HG02642 (cell line): Measurements from ENCODE around the gene OR2T34.
"Not testable (repeated sequence)": the region's sequence is repeated elsewhere in the genome, so short reads cannot be mapped to it uniquely, and the experiment has no call there.

Experiments used
- ATAC-seq: cut with Tn5 transposase; IDR thresholded peaks from one replicate; pipeline ENCODE4 v1.9.1; 2021; ENCODE audit warnings: mild to moderate bottlenecking; ENCODE audit not compliant: unreplicated experiment, poor library complexity

The OR2T34 gene

GRCh38 chr1:248574657-248575056, at the start of gene OR2T34:
Gene OR2T34, minus strand, starts transcription at chr1:248574757. Its CDS starts 0 bp downstream, at chr1:248574757.
- ATAC-seq: not testable (repeated sequence)

- ATAC-seq: peak; percentile 92
Measured at GRCh38 chr1:248622570-248623001, 48.0 kb upstream of the OR2T34 start.

GRCh38 chr1:248621770-248622169, 47.2 kb upstream of the OR2T34 start:
- no peak for ATAC-seq

- ATAC-seq: no peak
Measured at GRCh38 chr1:248618878-248619277, 44.3 kb upstream of the OR2T34 start.

GRCh38 chr1:248618119-248618518, 43.6 kb upstream of the OR2T34 start:
- no peak for ATAC-seq

GRCh38 chr1:248613742-248614141, 39.2 kb upstream of the OR2T34 start:
- no peak for ATAC-seq

- no peak for ATAC-seq
Measured at GRCh38 chr1:248611883-248612414, 37.4 kb upstream of the OR2T34 start.

GRCh38 chr1:248610301-248610700, 35.7 kb upstream of the OR2T34 start:
- ATAC-seq: no peak

GRCh38 chr1:248599396-248599795, 24.8 kb upstream of the OR2T34 start:
- no peak for ATAC-seq

GRCh38 chr1:248597589-248597988, 23.0 kb upstream of the OR2T34 start, which contains the start of gene OR2T10:
Gene OR2T10, minus strand, starts transcription at chr1:248597700. Its CDS starts 3,932 bp downstream, at chr1:248593768.
- ATAC-seq: no peak

GRCh38 chr1:248596615-248597014, 22.1 kb upstream of the OR2T34 start:
- no peak for ATAC-seq

- no peak for ATAC-seq
Measured at GRCh38 chr1:248593226-248593625, 18.7 kb upstream of the OR2T34 start.

GRCh38 chr1:248592655-248593054, 18.1 kb upstream of the OR2T34 start:
- no peak for ATAC-seq

GRCh38 chr1:248590055-248590454, 15.5 kb upstream of the OR2T34 start:
- ATAC-seq: no peak

GRCh38 chr1:248589334-248589733, 14.8 kb upstream of the OR2T34 start:
- no peak for ATAC-seq

GRCh38 chr1:248585266-248585665, 10.7 kb upstream of the OR2T34 start:
- no peak for ATAC-seq

- ATAC-seq: no peak
Measured at GRCh38 chr1:248576260-248576980, 1.9 kb upstream of the OR2T34 start.

GRCh38 chr1:248573856-248574255, 701 bp downstream of the OR2T34 start:
- not testable (repeated sequence) for ATAC-seq

GRCh38 chr1:248572049-248572448, 2.5 kb downstream of the OR2T34 start:
- peak; percentile 98 for ATAC-seq

- ATAC-seq: not testable (repeated sequence)
Measured at GRCh38 chr1:248570811-248571210, 3.7 kb downstream of the OR2T34 start.

- not testable (repeated sequence) for ATAC-seq
Measured at GRCh38 chr1:248569049-248569448, 5.5 kb downstream of the OR2T34 start.
